Cardiac muscle cell (in vitro differentiated cells and primary cell): Measurements from ENCODE around the gene NKX6-1. TPM values are rescaled to one million over a fixed set of nuclear protein-coding genes. Genes with fewer than 3 reads are reported as not detected.

Experiments used
- DNase-seq, 2 donors: peaks; one replicate each; pipeline versions ENCODE4 v3.0.0 to v3.0.0-alpha.2; 2010 to 2017; ENCODE audit warnings: low read depth in 1 of 2, low spot score in 1 of 2
- H3K27ac ChIP-seq: fragments of 200-600 bp; sonication (generic); 2 replicates; pipeline ENCODE4 v1.5.1; 2016
- H3K27me3 ChIP-seq: fragments of 200-600 bp; sonication (generic); 2 replicates; pipeline ENCODE4 v1.6.0; 2016; ENCODE audit warnings: control low read depth
- H3K36me3 ChIP-seq: fragments of 200-600 bp; sonication (generic); 2 replicates; pipeline ENCODE4 v1.5.1; 2016; ENCODE audit warnings: control low read depth
- H3K4me1 ChIP-seq: fragments of 200-600 bp; sonication (generic); 2 replicates; pipeline ENCODE4 v1.8.1; 2017; ENCODE audit warnings: low read depth, mild to moderate bottlenecking, mixed run types
- H3K4me3 ChIP-seq: fragments of 200-600 bp; sonication (generic); 2 replicates; pipeline ENCODE4 v1.5.1; 2016; ENCODE audit warnings: mild to moderate bottlenecking
- H3K9me3 ChIP-seq: fragments of 200-600 bp; sonication (generic); 2 replicates; pipeline ENCODE4 v1.5.1; 2017; ENCODE audit warnings: low read depth, mild to moderate bottlenecking, control low read depth
- CTCF ChIP-seq: IDR thresholded peaks from 2 replicates; pipeline ENCODE4 v1.5.1; 2012; ENCODE audit warnings: low read depth, mild to moderate bottlenecking, low read length
- polyA plus RNA-seq: library from polyadenylated mRNA; unstranded; fragments of >200 nt; fragmentation: Nextera tagmentation; extraction: Ambion mirVana; gene quantifications from 2 replicates; pipeline ENCODE4 v1.2.1, GENCODE V29; 2016
- total RNA-seq: library from RNA; depleted of rRNA; stranded (reverse); fragments of >200 nt; gene quantifications from 2 replicates; pipeline ENCODE4 v1.2.3, GENCODE V29; 2016

Gene NKX6-1
- total and polyA plus RNA-seq, 2 experiments from 2014 or later: not detected

- Histone ChIP-seq H3K27me3 (no peaks in the 10 kb centered on the region), H3K4me3 (no peak overlapping the region), H3K27ac (no peak overlapping the region), H3K9me3 (no peaks in the 10 kb centered on the region), H3K4me1 (no peaks in the 10 kb centered on the region), H3K36me3 (no peaks in the 10 kb centered on the region)
- DNase-seq: peak in 1 of 2 donors; percentile 26
- no peak for TF ChIP-seq CTCF
Observed at GRCh38 chr4:84530871-84531270, 31.8 kb upstream of the NKX6-1 start.

GRCh38 chr4:84530454-84530853 lies 31.4 kb upstream of the NKX6-1 start:
- peak in 1 of 2 donors; percentile 56 for DNase-seq
- H3K27me3 ChIP-seq: no peaks in the 10 kb centered on the region
- no peaks in the 10 kb centered on the region for H3K9me3 ChIP-seq
- H3K36me3 ChIP-seq: no peaks in the 10 kb centered on the region
- no peak overlapping the region for H3K4me3 ChIP-seq
- no peak for TF ChIP-seq CTCF
- no peak overlapping the region for H3K27ac ChIP-seq
- no peaks in the 10 kb centered on the region for H3K4me1 ChIP-seq

GRCh38 chr4:84529169-84529751 lies 30.2 kb upstream of the NKX6-1 start:
- Histone ChIP-seq H3K27ac (no peak overlapping the region), H3K36me3 (no peaks in the 10 kb centered on the region), H3K4me1 (no peaks in the 10 kb centered on the region), H3K27me3 (no peaks in the 10 kb centered on the region), H3K9me3 (no peaks in the 10 kb centered on the region), H3K4me3 (no peak overlapping the region)
- peak; percentile 63 for TF ChIP-seq CTCF
- DNase-seq: peak; percentile 40 to 57

- Histone ChIP-seq H3K4me1 (no peaks in the 10 kb centered on the region), H3K36me3 (no peaks in the 10 kb centered on the region), H3K27me3 (no peaks in the 10 kb centered on the region), H3K4me3 (no peak overlapping the region), H3K9me3 (no peaks in the 10 kb centered on the region), H3K27ac (no peak overlapping the region)
- no peak for DNase-seq
- no peak for TF ChIP-seq CTCF
Observed at GRCh38 chr4:84527391-84527790, 28.3 kb upstream of the NKX6-1 start.

GRCh38 chr4:84515075-84515474 lies 16.0 kb upstream of the NKX6-1 start:
- TF ChIP-seq CTCF: no peak
- Histone ChIP-seq H3K4me3 (no peak overlapping the region), H3K27ac (no peak overlapping the region), H3K27me3 (peaks cover 7% of the 10 kb centered on the region), H3K36me3 (no peaks in the 10 kb centered on the region), H3K9me3 (no peaks in the 10 kb centered on the region), H3K4me1 (no peaks in the 10 kb centered on the region)
- no peak for DNase-seq
